ENCODE data around the gene DPEP2.

DPEP2 gene

DNA sequence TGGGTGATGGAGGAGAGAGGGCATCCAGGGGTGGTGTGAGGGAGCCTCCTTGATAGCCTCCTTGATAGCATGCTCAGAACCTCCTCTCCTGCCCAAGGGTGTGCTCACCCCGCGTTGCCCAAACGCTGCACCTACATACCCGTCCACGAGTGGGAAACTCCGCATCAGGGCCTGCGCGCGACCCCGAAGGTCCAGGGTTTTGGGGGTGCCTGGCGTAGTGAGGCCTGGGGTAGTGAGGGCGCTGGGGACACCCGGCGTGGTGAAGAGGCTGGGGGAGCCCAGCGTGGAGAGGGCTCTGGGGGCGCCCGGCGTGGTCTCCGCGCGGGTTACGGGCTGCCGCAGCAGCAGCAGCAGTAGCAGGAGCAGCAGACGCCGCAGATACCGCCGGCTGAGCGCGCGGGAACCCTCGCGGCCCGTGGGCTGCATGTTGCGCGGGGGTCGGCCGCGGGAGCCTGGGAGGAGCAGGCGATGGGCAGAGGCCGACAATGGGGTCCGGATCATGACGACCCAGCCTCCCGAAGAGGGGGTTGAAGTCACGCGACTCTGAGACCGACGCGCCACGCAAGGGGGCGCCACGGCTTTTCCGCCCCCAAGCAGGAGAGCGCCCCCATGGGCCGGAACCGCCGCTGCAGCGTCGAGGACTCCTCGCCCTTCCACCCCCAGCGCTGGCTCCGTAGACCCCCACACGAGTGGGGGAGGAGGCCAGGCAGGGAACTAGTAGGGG lies 19.2 kb downstream of the DPEP2 start, which contains the start of gene DPEP3:
DPEP3 (minus strand) TSS at position 545 of the 724 bp plus-strand sequence; CDS start at position 426, 119 bp downstream.
- no peak within 1 kb of the TSS for H2AK5ac ChIP-seq (ENCODE audit: low read length, severe bottlenecking)
- no peak within 1 kb of the TSS for H3K4me3 ChIP-seq (ENCODE audit: insufficient read depth in 1 of 2, low read depth in 1 of 2, low read length in 2 of 2)
- H2BK12ac ChIP-seq (ENCODE audit: low read length in 2 of 2): no peak within 1 kb of the TSS
- H3K9ac ChIP-seq (ENCODE audit: low read length): no peak within 1 kb of the TSS
- no peak within 1 kb of the TSS for H3K18ac ChIP-seq (ENCODE audit: low read depth in 1 of 2, low read length in 2 of 2)
- DNase-seq: no peak
- no peak within 1 kb of the TSS for H3K27ac ChIP-seq (ENCODE audit: low read length, poor library complexity, severe bottlenecking)
- H3K79me1 ChIP-seq (replicated peaks; ENCODE audit: low read length, poor library complexity, severe bottlenecking): no peaks in the 10 kb centered on the region
- no peaks in the 10 kb centered on the region for H3K9me3 ChIP-seq (ENCODE audit: control insufficient read depth, low read length)
- H3K4me2 ChIP-seq (ENCODE audit: low read length, poor library complexity, severe bottlenecking): no peak within 1 kb of the TSS
- peaks cover 32 to 47% of the 10 kb centered on the region in 2 experiments for H3K27me3 ChIP-seq (ENCODE audit: control insufficient read depth in 1 of 2, insufficient read depth in 1 of 2, low read length in 2 of 2)
- H3K4me1 ChIP-seq (ENCODE audit: control insufficient read depth, insufficient read depth, low read depth, low read length): peaks cover 1% of the 10 kb centered on the region
- H4K8ac ChIP-seq (ENCODE audit: low read length): no peak within 1 kb of the TSS
- no peak within 1 kb of the TSS for H3K14ac ChIP-seq (ENCODE audit: low read length in 2 of 2)
- no peaks in the 10 kb centered on the region for H3K36me3 ChIP-seq (ENCODE audit: control insufficient read depth in 1 of 2, insufficient read depth in 2 of 2, low read depth in 1 of 2, low read length in 2 of 2)
- H4K91ac ChIP-seq (ENCODE audit: low read length): no peak within 1 kb of the TSS
- H2BK120ac ChIP-seq (ENCODE audit: low read depth, low read length): no peak within 1 kb of the TSS
- 66% methylated on average over 53 of the region's 62 CpGs for WGBS
- H2BK15ac ChIP-seq (ENCODE audit: low read depth, poor library complexity, severe bottlenecking): no peak within 1 kb of the TSS
- no peak within 1 kb of the TSS for H2AFZ ChIP-seq (ENCODE audit: low read depth, low read length)
- no peak within 1 kb of the TSS for H3K4ac ChIP-seq (ENCODE audit: low read depth in 1 of 2, low read length in 2 of 2)
- no peak within 1 kb of the TSS for H3K23ac ChIP-seq (ENCODE audit: low read length in 2 of 2)
- no peak within 1 kb of the TSS for H2BK5ac ChIP-seq (ENCODE audit: low read depth, low read length, poor library complexity, severe bottlenecking)

DNA sequence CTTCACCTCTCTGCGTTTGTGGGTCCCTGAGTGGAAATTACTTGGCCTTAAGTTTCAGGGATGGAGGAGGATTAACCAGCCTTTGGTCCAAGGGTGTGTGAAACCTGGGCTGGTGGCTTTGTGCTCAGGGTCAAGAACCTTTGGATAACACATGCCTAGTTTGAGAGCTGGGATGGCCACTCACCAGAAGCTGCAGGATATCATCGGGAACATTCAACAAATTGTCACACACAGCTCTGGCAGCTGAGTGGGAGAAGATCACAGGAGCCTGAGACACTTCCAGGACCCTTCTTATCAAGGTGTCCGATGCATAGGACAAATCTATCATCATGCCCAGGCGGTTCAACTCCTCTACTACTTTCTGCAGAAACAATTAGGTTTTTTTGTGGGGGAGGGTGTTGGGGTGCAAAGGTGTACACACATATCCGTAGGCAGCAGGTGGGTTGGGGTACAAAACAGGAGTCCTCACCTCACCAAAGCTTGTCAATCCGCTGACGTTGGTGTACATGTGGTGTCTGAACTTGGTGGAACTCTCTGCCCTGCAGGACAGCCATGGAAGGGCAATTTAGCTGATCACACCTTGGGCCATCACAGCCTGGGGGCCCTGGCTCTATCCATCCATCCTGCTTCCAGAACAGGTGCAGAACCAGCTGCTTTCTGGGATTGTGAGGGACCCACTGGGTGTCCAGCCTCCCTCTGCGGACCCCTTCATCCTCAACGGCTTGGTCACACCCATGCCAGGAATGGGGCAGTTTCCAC lies 21.6 kb downstream of the DPEP2 start:
- H3K36me3 ChIP-seq (ENCODE audit: control insufficient read depth in 1 of 2, insufficient read depth in 2 of 2, low read depth in 1 of 2, low read length in 2 of 2): no peaks in the 10 kb centered on the region
- no peak overlapping the region for H2AK5ac ChIP-seq (ENCODE audit: low read length, severe bottlenecking)
- no peak overlapping the region for H4K8ac ChIP-seq (ENCODE audit: low read length)
- H3K27ac ChIP-seq (ENCODE audit: low read length, poor library complexity, severe bottlenecking): no peak overlapping the region
- no peak overlapping the region for H3K14ac ChIP-seq (ENCODE audit: low read length in 2 of 2)
- no peak overlapping the region for H2AFZ ChIP-seq (ENCODE audit: low read depth, low read length)
- H3K4me1 ChIP-seq (ENCODE audit: control insufficient read depth, insufficient read depth, low read depth, low read length): no peaks in the 10 kb centered on the region
- no peak overlapping the region for H3K23ac ChIP-seq (ENCODE audit: low read length in 2 of 2)
- no peak overlapping the region for H3K18ac ChIP-seq (ENCODE audit: low read depth in 1 of 2, low read length in 2 of 2)
- 92% methylated on average over 7 of the region's 9 CpGs for WGBS
- H3K4me3 ChIP-seq (ENCODE audit: insufficient read depth in 1 of 2, low read depth in 1 of 2, low read length in 2 of 2): no peak overlapping the region
- no peak overlapping the region for H3K4ac ChIP-seq (ENCODE audit: low read depth in 1 of 2, low read length in 2 of 2)
- peaks cover 32 to 47% of the 10 kb centered on the region in 2 experiments for H3K27me3 ChIP-seq (ENCODE audit: control insufficient read depth in 1 of 2, insufficient read depth in 1 of 2, low read length in 2 of 2)
- no peaks in the 10 kb centered on the region for H3K79me1 ChIP-seq (replicated peaks; ENCODE audit: low read length, poor library complexity, severe bottlenecking)
- no peak overlapping the region for H2BK15ac ChIP-seq (ENCODE audit: low read depth, poor library complexity, severe bottlenecking)
- no peak overlapping the region for H4K91ac ChIP-seq (ENCODE audit: low read length)
- H3K9me3 ChIP-seq (ENCODE audit: control insufficient read depth, low read length): no peaks in the 10 kb centered on the region
- no peak overlapping the region for H2BK120ac ChIP-seq (ENCODE audit: low read depth, low read length)
- no peak overlapping the region for H2BK5ac ChIP-seq (ENCODE audit: low read depth, low read length, poor library complexity, severe bottlenecking)
- no peak overlapping the region for H3K9ac ChIP-seq (ENCODE audit: low read length)
- H2BK12ac ChIP-seq (ENCODE audit: low read length in 2 of 2): no peak overlapping the region
- no peak for DNase-seq
- H3K4me2 ChIP-seq (ENCODE audit: low read length, poor library complexity, severe bottlenecking): no peak overlapping the region

DNA sequence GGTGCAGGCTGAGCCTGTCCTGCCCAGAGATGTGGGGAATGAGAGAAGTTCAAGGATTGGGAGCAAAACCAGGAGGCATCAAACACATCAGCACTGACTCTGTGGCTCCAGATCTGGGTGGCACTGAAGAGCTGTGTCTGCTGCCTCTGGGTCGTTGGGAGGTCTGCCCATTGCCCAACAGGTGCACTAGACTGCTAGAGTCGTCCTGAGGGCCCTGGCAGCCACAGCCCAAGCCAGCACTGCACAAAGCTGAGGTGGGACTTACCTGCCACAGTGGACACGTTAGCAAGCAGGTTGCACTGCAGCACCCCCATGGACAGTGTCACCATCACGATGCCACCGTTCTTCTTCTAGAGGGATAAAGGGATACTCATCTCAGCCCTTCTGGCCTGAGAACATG lies 22.3 kb downstream of the DPEP2 start:
- DNase-seq: no peak
- Histone ChIP-seq H3K9me3 (ENCODE audit: control insufficient read depth, low read length) (no peaks in the 10 kb centered on the region), H3K36me3 (ENCODE audit: control insufficient read depth in 1 of 2, insufficient read depth in 2 of 2, low read depth in 1 of 2, low read length in 2 of 2) (no peaks in the 10 kb centered on the region), H3K27me3 (ENCODE audit: control insufficient read depth in 1 of 2, insufficient read depth in 1 of 2, low read length in 2 of 2) (peaks cover 32 to 47% of the 10 kb centered on the region in 2 experiments), H4K91ac (ENCODE audit: low read length) (no peak overlapping the region), H3K4me1 (ENCODE audit: control insufficient read depth, insufficient read depth, low read depth, low read length) (no peaks in the 10 kb centered on the region), H3K14ac (ENCODE audit: low read length in 2 of 2) (no peak overlapping the region), H2AFZ (ENCODE audit: low read depth, low read length) (no peak overlapping the region), H2BK120ac (ENCODE audit: low read depth, low read length) (no peak overlapping the region), H3K9ac (ENCODE audit: low read length) (no peak overlapping the region), H2BK12ac (ENCODE audit: low read length in 2 of 2) (no peak overlapping the region), H3K4me3 (ENCODE audit: insufficient read depth in 1 of 2, low read depth in 1 of 2, low read length in 2 of 2) (no peak overlapping the region), H3K23ac (ENCODE audit: low read length in 2 of 2) (no peak overlapping the region), H2BK5ac (ENCODE audit: low read depth, low read length, poor library complexity, severe bottlenecking) (no peak overlapping the region), H3K79me1 (replicated peaks; ENCODE audit: low read length, poor library complexity, severe bottlenecking) (no peaks in the 10 kb centered on the region), H4K8ac (ENCODE audit: low read length) (no peak overlapping the region), H2AK5ac (ENCODE audit: low read length, severe bottlenecking) (no peak overlapping the region), H3K4ac (ENCODE audit: low read depth in 1 of 2, low read length in 2 of 2) (no peak overlapping the region), H3K18ac (ENCODE audit: low read depth in 1 of 2, low read length in 2 of 2) (no peak overlapping the region), H3K27ac (ENCODE audit: low read length, poor library complexity, severe bottlenecking) (no peak overlapping the region), H3K4me2 (ENCODE audit: low read length, poor library complexity, severe bottlenecking) (no peak overlapping the region), H2BK15ac (ENCODE audit: low read depth, poor library complexity, severe bottlenecking) (no peak overlapping the region)
- 67% methylated on average over 5 of the region's 5 CpGs for WGBS

DNA sequence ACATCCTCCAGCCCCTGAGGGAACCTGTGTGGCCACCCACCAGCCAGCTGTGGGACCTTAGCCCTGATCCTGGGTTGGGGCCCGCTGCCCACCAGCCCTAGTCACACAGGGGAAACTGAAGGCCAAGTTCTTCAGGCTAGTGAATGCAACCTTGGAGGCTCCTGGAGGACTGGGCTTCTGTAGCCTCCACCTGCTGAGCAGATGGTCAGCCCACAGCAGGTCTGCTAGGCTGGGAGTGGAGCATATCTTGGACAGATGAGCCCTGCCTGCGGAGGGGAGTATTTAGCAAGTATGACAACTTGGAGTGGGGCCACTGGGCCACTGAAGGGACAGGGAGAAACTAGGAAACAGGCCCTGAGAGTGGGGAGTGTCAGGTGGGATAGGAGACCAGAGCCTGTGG lies 23.1 kb downstream of the DPEP2 start:
- H2BK15ac ChIP-seq (ENCODE audit: low read depth, poor library complexity, severe bottlenecking): no peak overlapping the region

More for the DNA sequence above, 23.1 kb downstream of the DPEP2 start:
- no peaks in the 10 kb centered on the region for H3K79me1 ChIP-seq (replicated peaks; ENCODE audit: low read length, poor library complexity, severe bottlenecking)
- H2BK12ac ChIP-seq (ENCODE audit: low read length in 2 of 2): no peak overlapping the region
- no peaks in the 10 kb centered on the region for H3K36me3 ChIP-seq (ENCODE audit: control insufficient read depth in 1 of 2, insufficient read depth in 2 of 2, low read depth in 1 of 2, low read length in 2 of 2)
- WGBS: 98% methylated on average over 2 of the region's 2 CpGs
- H3K4me3 ChIP-seq (ENCODE audit: insufficient read depth in 1 of 2, low read depth in 1 of 2, low read length in 2 of 2): no peak overlapping the region
- H3K4ac ChIP-seq (ENCODE audit: low read depth in 1 of 2, low read length in 2 of 2): no peak overlapping the region
- H2AFZ ChIP-seq (ENCODE audit: low read depth, low read length): no peak overlapping the region
- H3K18ac ChIP-seq (ENCODE audit: low read depth in 1 of 2, low read length in 2 of 2): no peak overlapping the region
- no peak overlapping the region for H3K9ac ChIP-seq (ENCODE audit: low read length)
- H2BK120ac ChIP-seq (ENCODE audit: low read depth, low read length): no peak overlapping the region
- H3K27ac ChIP-seq (ENCODE audit: low read length, poor library complexity, severe bottlenecking): no peak overlapping the region
- no peaks in the 10 kb centered on the region for H3K4me1 ChIP-seq (ENCODE audit: control insufficient read depth, insufficient read depth, low read depth, low read length)
- H2BK5ac ChIP-seq (ENCODE audit: low read depth, low read length, poor library complexity, severe bottlenecking): no peak overlapping the region
- no peaks in the 10 kb centered on the region for H3K9me3 ChIP-seq (ENCODE audit: control insufficient read depth, low read length)
- no peak overlapping the region for H4K8ac ChIP-seq (ENCODE audit: low read length)
- H3K4me2 ChIP-seq (ENCODE audit: low read length, poor library complexity, severe bottlenecking): no peak overlapping the region
- no peak for DNase-seq
- H4K91ac ChIP-seq (ENCODE audit: low read length): no peak overlapping the region
- no peak overlapping the region for H3K23ac ChIP-seq (ENCODE audit: low read length in 2 of 2)
- no peak overlapping the region for H2AK5ac ChIP-seq (ENCODE audit: low read length, severe bottlenecking)
- H3K14ac ChIP-seq (ENCODE audit: low read length in 2 of 2): no peak overlapping the region
- peaks cover 32 to 47% of the 10 kb centered on the region in 2 experiments for H3K27me3 ChIP-seq (ENCODE audit: control insufficient read depth in 1 of 2, insufficient read depth in 1 of 2, low read length in 2 of 2)
